GM04504 (cell line): ENCODE measurements around the gene SH3D19.
"Not testable (repeated sequence)": the region's sequence is repeated elsewhere in the genome, so short reads cannot be mapped to it uniquely, and the experiment has no call there.

ENCODE experiments used
- DNase-seq: peaks from one replicate; pipeline ENCODE4 v3.0.0-alpha.2; 2012; ENCODE audit warnings: low read depth

Gene SH3D19

GRCh38 chr4:151322570-151322969 is 2.8 kb downstream of the SH3D19 start:
- no peak for DNase-seq

- not testable (repeated sequence) for DNase-seq
Measured at GRCh38 chr4:151322161-151322560, 3.2 kb downstream of the SH3D19 start.

- no peak for DNase-seq
Measured at GRCh38 chr4:151321586-151321985, 3.8 kb downstream of the SH3D19 start.

GRCh38 chr4:151319490-151319889 is 5.9 kb downstream of the SH3D19 start:
- DNase-seq: no peak

GRCh38 chr4:151318307-151319006 is 6.9 kb downstream of the SH3D19 start:
- DNase-seq: no peak

GRCh38 chr4:151316645-151317044 is 8.8 kb downstream of the SH3D19 start:
- no peak for DNase-seq

GRCh38 chr4:151315212-151315886 is 10.1 kb downstream of the SH3D19 start:
- no peak for DNase-seq

GRCh38 chr4:151314479-151314878 is 10.9 kb downstream of the SH3D19 start:
- no peak for DNase-seq

GRCh38 chr4:151314010-151314355 is 11.4 kb downstream of the SH3D19 start:
- no peak for DNase-seq

- no peak for DNase-seq
Measured at GRCh38 chr4:151313306-151314009, 11.9 kb downstream of the SH3D19 start.

GRCh38 chr4:151310124-151310728 is 15.2 kb downstream of the SH3D19 start:
- DNase-seq: no peak

GRCh38 chr4:151304755-151305154 is 20.6 kb downstream of the SH3D19 start:
- DNase-seq: no peak

GRCh38 chr4:151304226-151304625 is 21.2 kb downstream of the SH3D19 start:
- no peak for DNase-seq

GRCh38 chr4:151302432-151302831 is 23.0 kb downstream of the SH3D19 start:
- DNase-seq: no peak

GRCh38 chr4:151297170-151297569 is 28.2 kb downstream of the SH3D19 start:
- no peak for DNase-seq

GRCh38 chr4:151296227-151296626 is 29.2 kb downstream of the SH3D19 start:
- no peak for DNase-seq

GRCh38 chr4:151294833-151295496 is 30.4 kb downstream of the SH3D19 start:
- no peak for DNase-seq

GRCh38 chr4:151292038-151292437 is 33.4 kb downstream of the SH3D19 start:
- no peak for DNase-seq

GRCh38 chr4:151291485-151291884 is 33.9 kb downstream of the SH3D19 start:
- DNase-seq: no peak

GRCh38 chr4:151287409-151287808 is 38.0 kb downstream of the SH3D19 start:
- DNase-seq: no peak

- no peak for DNase-seq
Measured at GRCh38 chr4:151284534-151285245, 40.7 kb downstream of the SH3D19 start.
